ENCODE data around the gene MBP. TPM values are rescaled to one million over a fixed set of nuclear protein-coding genes. Genes with fewer than 3 reads are reported as not detected.

Gene MBP
- total RNA-seq, 4 donors from 2014 or later = 45.0 to 60.0 (median 51.9) TPM

- peak in 1 of 2 donors; percentile 80 for DNase-seq (ENCODE audit: low spot score in 2 of 2)
- 91 to 95% methylated on average over 7 of the region's 7 CpGs for WGBS, 2 donors
- no peak for TF ChIP-seq CTCF (IDR thresholded peaks at IDR 0.05)
- no peak for TF ChIP-seq POLR2A (IDR thresholded peaks at IDR 0.05)
- H3K4me3 ChIP-seq (ENCODE audit: low read depth, poor library complexity, severe bottlenecking) = no peak overlapping the region
- intact Hi-C loops (cut with DNase I; ENCODE audit: low total_unique reads) = no loop called here
Measured at GRCh38 chr18:77077401-77077800, 55.2 kb downstream of the MBP start.

GRCh38 chr18:77076111-77076510, 56.5 kb downstream of the MBP start:
- intact Hi-C loops (cut with DNase I; ENCODE audit: low total_unique reads) = no loop called here
- peak in 1 of 2 donors; percentile 75 for DNase-seq (ENCODE audit: low spot score in 2 of 2)
- TF ChIP-seq CTCF (IDR thresholded peaks at IDR 0.05) (no peak), POLR2A (IDR thresholded peaks at IDR 0.05) (no peak)
- H3K4me3 ChIP-seq (ENCODE audit: low read depth, poor library complexity, severe bottlenecking) = no peak overlapping the region
- WGBS, 2 donors = 91 to 95% methylated on average over 7 to 9 of the region's 9 CpGs

- peak in 1 of 2 donors; percentile 77 for DNase-seq (ENCODE audit: low spot score in 2 of 2)
- intact Hi-C loops (cut with DNase I; ENCODE audit: low total_unique reads) = no loop called here
- no peak overlapping the region for H3K4me3 ChIP-seq (ENCODE audit: low read depth, poor library complexity, severe bottlenecking)
- WGBS, 2 donors = 82 to 84% methylated on average over 7 of the region's 7 CpGs
- TF ChIP-seq POLR2A (IDR thresholded peaks at IDR 0.05) (no peak), CTCF (IDR thresholded peaks at IDR 0.05) (no peak)
Measured at GRCh38 chr18:77074431-77074830, 58.2 kb downstream of the MBP start.

- DNase-seq (ENCODE audit: low spot score in 2 of 2) = peak in 1 of 2 donors; percentile 53
- H3K4me3 ChIP-seq (ENCODE audit: low read depth, poor library complexity, severe bottlenecking) = no peak overlapping the region
- no peak for TF ChIP-seq POLR2A (IDR thresholded peaks at IDR 0.05)
- no peak for TF ChIP-seq CTCF (IDR thresholded peaks at IDR 0.05)
- intact Hi-C loops (cut with DNase I; ENCODE audit: low total_unique reads) = no loop called here
- WGBS, 2 donors = 88 to 92% methylated on average over 9 of the region's 9 CpGs
Measured at GRCh38 chr18:77073336-77074093, 59.1 kb downstream of the MBP start.

- 90 to 95% methylated on average over 7 of the region's 7 CpGs for WGBS, 2 donors
- intact Hi-C loops (cut with DNase I; ENCODE audit: low total_unique reads) = no loop called here
- peak in 1 of 2 donors; percentile 82 for DNase-seq (ENCODE audit: low spot score in 2 of 2)
- TF ChIP-seq POLR2A (IDR thresholded peaks at IDR 0.05) (no peak), CTCF (IDR thresholded peaks at IDR 0.05) (no peak)
- no peak overlapping the region for H3K4me3 ChIP-seq (ENCODE audit: low read depth, poor library complexity, severe bottlenecking)
Measured at GRCh38 chr18:77072566-77072965, 60.0 kb downstream of the MBP start.

Data from lower leg skin (tissue), 4 donors.